GM21717 (cell line): ENCODE results near the gene CYB5B.

Experiments used
- ATAC-seq: cut with Tn5 transposase; IDR thresholded peaks from one replicate; pipeline ENCODE4 v1.9.1; 2021; ENCODE audit warnings: mild to moderate bottlenecking, moderate library complexity; ENCODE audit not compliant: unreplicated experiment

CYB5B gene

GRCh38 chr16:69482410-69482991, 58.1 kb downstream of the CYB5B start:
- no peak for ATAC-seq

GRCh38 chr16:69483611-69484010, 59.2 kb downstream of the CYB5B start:
- no peak for ATAC-seq

- ATAC-seq, result no peak
These were observed 60.9 kb downstream of the CYB5B start for GRCh38 chr16:69485361-69485760.

GRCh38 chr16:69485816-69486215, 61.4 kb downstream of the CYB5B start:
- no peak for ATAC-seq

- no peak for ATAC-seq
These were observed 61.9 kb downstream of the CYB5B start for GRCh38 chr16:69486272-69486671.

GRCh38 chr16:69486724-69487123, 62.3 kb downstream of the CYB5B start:
- ATAC-seq, result no peak

- no peak for ATAC-seq
These were observed 66.4 kb downstream of the CYB5B start for GRCh38 chr16:69490707-69491324.

GRCh38 chr16:69494991-69495392, 70.6 kb downstream of the CYB5B start:
- no peak for ATAC-seq

GRCh38 chr16:69495821-69496220, 71.4 kb downstream of the CYB5B start:
- no peak for ATAC-seq

GRCh38 chr16:69496376-69496775, 72.0 kb downstream of the CYB5B start:
- ATAC-seq, result no peak

GRCh38 chr16:69496896-69497295, 72.5 kb downstream of the CYB5B start:
- no peak for ATAC-seq

GRCh38 chr16:69497876-69498596, 73.6 kb downstream of the CYB5B start:
- ATAC-seq, result no peak

GRCh38 chr16:69498926-69499325, 74.5 kb downstream of the CYB5B start:
- ATAC-seq, result no peak

- no peak for ATAC-seq
These were observed 75.3 kb downstream of the CYB5B start for GRCh38 chr16:69499541-69500230.

- ATAC-seq, result no peak
These were observed 76.1 kb downstream of the CYB5B start for GRCh38 chr16:69500496-69500895.

- ATAC-seq, result peak; percentile 54
These were observed 77.7 kb downstream of the CYB5B start for GRCh38 chr16:69501956-69502745.

- ATAC-seq, result no peak
These were observed 78.8 kb downstream of the CYB5B start for GRCh38 chr16:69503244-69503643.

- ATAC-seq, result no peak
These were observed 83.8 kb downstream of the CYB5B start for GRCh38 chr16:69508033-69508755.

- ATAC-seq, result no peak
These were observed 84.7 kb downstream of the CYB5B start for GRCh38 chr16:69509125-69509524.

- ATAC-seq, result no peak
These were observed 87.2 kb downstream of the CYB5B start for GRCh38 chr16:69511651-69512050.
